HEK293 (cell line): Measurements from ENCODE around the gene SLC39A10.

Experiments used
- CTCF ChIA-PET: fragments of 350-600 bp; formaldehyde crosslinking; extraction: SDS; loops from one replicate; lab custom pipeline; 2021; ENCODE audit warnings: antibody characterized with exemption; lab: Yijun Ruan, JAX
- POLR2A ChIA-PET: fragments of 300-600 bp; formaldehyde crosslinking; extraction: SDS; loops from one replicate; lab custom pipeline; 2020; ENCODE audit warnings: antibody characterized with exemption, inconsistent platforms; lab: Yijun Ruan, JAX
- H3K27ac ChIP-seq: fragments of 200-500 bp; sonication (Bioruptor generic); 2 replicates; pipeline ENCODE4 v1.5.1; 2014; ENCODE audit warnings: low read depth, low read length, control low read depth, inconsistent platforms; ENCODE audit errors: extremely low read depth
- H3K36me3 ChIP-seq, 2 experiments: fragments of 200-500 bp in 1 of 2; sonication (Bioruptor generic) in 1 of 2; 1 replicate in 1 of 2; 2 replicates in 1 of 2; pipeline ENCODE4 v1.5.1; 2014 to 2017; ENCODE audit warnings: inconsistent platforms in 2 of 2, low read length in 2 of 2; ENCODE audit not compliant: control insufficient read depth in 2 of 2, insufficient read depth in 1 of 2
- H3K4me1 ChIP-seq: fragments of 200-500 bp; sonication (Bioruptor generic); 2 replicates; pipeline ENCODE4 v1.5.1; 2014; ENCODE audit warnings: mild to moderate bottlenecking, low read length, inconsistent platforms; ENCODE audit not compliant: control insufficient read depth, insufficient read depth
- H3K4me3 ChIP-seq: 2 replicates; pipeline ENCODE4 v1.5.1; 2011; ENCODE audit warnings: low read depth, mild to moderate bottlenecking, control low read depth, low read length, moderate library complexity
- H3K9me3 ChIP-seq: fragments of 200-500 bp; sonication (Bioruptor generic); 2 replicates; pipeline ENCODE4 v1.5.1; 2014; ENCODE audit warnings: low read depth, low read length, inconsistent platforms; ENCODE audit not compliant: control insufficient read depth, insufficient read depth
- ATF2 ChIP-seq: fragments of 450-650 bp; formaldehyde crosslinking; IDR thresholded peaks from 2 replicates; pipeline ENCODE4 v1.5.1; 2016; ENCODE audit warnings: missing biosample characterization, missing genetic modification characterization, low read depth
- BCL11B ChIP-seq: fragments of 450-650 bp; formaldehyde crosslinking; IDR thresholded peaks from 2 replicates; pipeline ENCODE4 v1.5.1; 2016; ENCODE audit warnings: low read depth, missing biosample characterization, missing genetic modification characterization
- MEIS1 ChIP-seq: sonication (generic); formaldehyde crosslinking; IDR thresholded peaks from 2 replicates; pipeline ENCODE4 v1.8.1; 2022; ENCODE audit warnings: missing genetic modification reagents, mild to moderate bottlenecking, borderline replicate concordance
- PRDM1 ChIP-seq: fragments of 450-650 bp; formaldehyde crosslinking; IDR thresholded peaks from 2 replicates; pipeline ENCODE4; 2016; ENCODE audit warnings: missing biosample characterization, missing genetic modification characterization
- REPIN1 ChIP-seq: fragments of 450-650 bp; formaldehyde crosslinking; IDR thresholded peaks from 2 replicates; pipeline ENCODE4 v1.5.1; 2017; ENCODE audit warnings: missing biosample characterization, missing genetic modification characterization, low read depth
- SCRT2 ChIP-seq: fragments of 450-650 bp; formaldehyde crosslinking; IDR thresholded peaks from 2 replicates; pipeline ENCODE4 v1.5.1; 2016; ENCODE audit warnings: missing biosample characterization, missing genetic modification characterization
- SETDB1 ChIP-seq: IDR thresholded peaks from one replicate; pipeline ENCODE4 v1.6.1; 2017; ENCODE audit warnings: mild to moderate bottlenecking, low read length, moderate library complexity, mixed read lengths; ENCODE audit not compliant: insufficient read length
- TSHZ1 ChIP-seq: fragments of 450-650 bp; formaldehyde crosslinking; IDR thresholded peaks from 2 replicates; pipeline ENCODE4 v1.5.1; 2016; ENCODE audit warnings: missing biosample characterization, missing genetic modification characterization, borderline replicate concordance
- ZBTB11 ChIP-seq: fragments of 450-650 bp; formaldehyde crosslinking; conservative IDR thresholded peaks from 2 replicates; pipeline ENCODE4 v1.5.1; 2016; ENCODE audit warnings: low read depth, missing biosample characterization, missing genetic modification characterization
- ZBTB8A ChIP-seq: fragments of 450-650 bp; formaldehyde crosslinking; IDR thresholded peaks from 2 replicates; pipeline ENCODE4 v1.5.1; 2016; ENCODE audit warnings: missing biosample characterization, missing genetic modification characterization
- ZFP37 ChIP-seq: fragments of 450-650 bp; formaldehyde crosslinking; IDR thresholded peaks from 2 replicates; pipeline ENCODE4 v1.5.1; 2016; ENCODE audit warnings: missing biosample characterization, missing genetic modification characterization
- ZIC2 ChIP-seq: fragments of 450-650 bp; formaldehyde crosslinking; IDR thresholded peaks from 2 replicates; pipeline ENCODE4 v1.5.1; 2016; ENCODE audit warnings: missing biosample characterization, missing genetic modification characterization
- ZNF169 ChIP-seq: fragments of 450-650 bp; formaldehyde crosslinking; IDR thresholded peaks from 2 replicates; pipeline ENCODE4 v1.5.1; 2016; ENCODE audit warnings: missing biosample characterization, missing genetic modification characterization
- ZNF214 ChIP-seq: fragments of 450-650 bp; formaldehyde crosslinking; IDR thresholded peaks from 2 replicates; pipeline ENCODE4 v1.5.1; 2017; ENCODE audit warnings: missing biosample characterization, mild to moderate bottlenecking, missing genetic modification characterization, borderline replicate concordance
- ZNF24 ChIP-seq: fragments of 450-650 bp; formaldehyde crosslinking; IDR thresholded peaks from 2 replicates; pipeline ENCODE4 v1.5.1; 2016; ENCODE audit warnings: missing biosample characterization, missing genetic modification characterization
- ZNF302 ChIP-seq: fragments of 450-650 bp; formaldehyde crosslinking; IDR thresholded peaks from 2 replicates; pipeline ENCODE4 v1.5.1; 2016; ENCODE audit warnings: missing biosample characterization, missing genetic modification characterization, low read depth
- ZSCAN4 ChIP-seq: fragments of 450-650 bp; formaldehyde crosslinking; IDR thresholded peaks from 2 replicates; pipeline ENCODE4 v1.5.1; 2017; ENCODE audit warnings: missing biosample characterization, missing genetic modification characterization

Gene SLC39A10

GRCh38 chr2:195610717-195611116 lies 46.3 kb upstream of the SLC39A10 start:
- Histone ChIP-seq H3K4me1 (peaks cover 2% of the 10 kb centered on the region; the same call in 1 of the 2 replicates), H3K4me3 (no peak overlapping the region), H3K9me3 (no peaks in the 10 kb centered on the region), H3K27ac (no peak overlapping the region), H3K36me3 (no peaks in the 10 kb centered on the region)
- ChIA-PET POLR2A (no interaction called here), CTCF (no interaction called here)
- no peak for TF ChIP-seq SETDB1
- TF ChIP-seq ZBTB11 (tag by site-specific recombination): no peak
- no peak for TF ChIP-seq ZSCAN4 (tag by site-specific recombination)

- Histone ChIP-seq H3K27ac (no peak overlapping the region), H3K4me1 (peaks cover 2% of the 10 kb centered on the region; the same call in 1 of the 2 replicates), H3K36me3 (no peaks in the 10 kb centered on the region), H3K4me3 (peak overlapping the region; percentile 9; the same call in 1 of the 2 replicates), H3K9me3 (no peaks in the 10 kb centered on the region)
- CTCF ChIA-PET: interaction anchor here (0.6 to 1.9 kb wide), 6 partner anchors 36 to 455 kb away, joined by 3 to 6 read pairs (median 4); partner anchors contain the start of gene SLC39A10
- POLR2A ChIA-PET: interaction anchor here (0.5 to 3.5 kb wide), 5 partner anchors 24 to 355 kb away, joined by 3 to 24 read pairs (median 3); partner anchors contain the start of gene SLC39A10
- TF ChIP-seq PRDM1: peak; percentile 79
- no peak for TF ChIP-seq REPIN1 (tag by site-specific recombination)
- TF ChIP-seq SCRT2 (tag by site-specific recombination): peak; percentile 81
Observed at GRCh38 chr2:195612611-195613495, 44.2 kb upstream of the SLC39A10 start.

- no peak overlapping the region for H3K4me3 ChIP-seq
- ChIA-PET POLR2A (interaction anchor here (1.2 to 3.5 kb wide), 3 partner anchors 18 to 43 kb away, joined by 3 to 24 read pairs (median 3); partner anchors contain the start of gene SLC39A10), CTCF (interaction anchor here (1.5 to 1.8 kb wide), 2 partner anchors 13 to 46 kb away, joined by 4 read pairs; no protein-coding TSS in a partner anchor)
- H3K27ac ChIP-seq: no peak overlapping the region
- no peaks in the 10 kb centered on the region for H3K9me3 ChIP-seq
- no peaks in the 10 kb centered on the region for H3K36me3 ChIP-seq
- peaks cover 2% of the 10 kb centered on the region; the same call in 1 of the 2 replicates for H3K4me1 ChIP-seq
- TF ChIP-seq BCL11B (no peak), ZNF302 (tag by site-specific recombination) (no peak), ZFP37 (0 out of 2 replicates have a peak, but pooled peaks have one; percentile 64), ZBTB8A (no peak), ZNF169 (tag by site-specific recombination) (no peak), ZIC2 (tag by site-specific recombination) (no peak), ZNF24 (tag by site-specific recombination) (no peak), ZSCAN4 (tag by site-specific recombination) (no peak), ZNF214 (tag by site-specific recombination) (no peak), TSHZ1 (no peak), ATF2 (tag by site-specific recombination) (0 out of 2 replicates have a peak, but pooled peaks have one; percentile 33), MEIS1 (no peak)
Observed at GRCh38 chr2:195613922-195614321, 43.1 kb upstream of the SLC39A10 start.
